Placental pericyte (primary cell): Measurements from ENCODE around the gene RRP15. TPM values are rescaled to one million over a fixed set of nuclear protein-coding genes. Genes with fewer than 3 reads are reported as not detected.

Experiments used
- small RNA-seq: library from RNA; depleted of rRNA; stranded (forward); fragments of <200 nt; gene quantifications from one replicate; pipeline ENCODE3, GENCODE V24; 2012; ENCODE audit warnings: low replicate concordance
- total RNA-seq: library from RNA; depleted of rRNA; stranded (reverse); fragments of >200 nt; gene quantifications from 2 replicates; pipeline ENCODE4 v1.2.3, GENCODE V29; 2012

RRP15 gene, protein sequence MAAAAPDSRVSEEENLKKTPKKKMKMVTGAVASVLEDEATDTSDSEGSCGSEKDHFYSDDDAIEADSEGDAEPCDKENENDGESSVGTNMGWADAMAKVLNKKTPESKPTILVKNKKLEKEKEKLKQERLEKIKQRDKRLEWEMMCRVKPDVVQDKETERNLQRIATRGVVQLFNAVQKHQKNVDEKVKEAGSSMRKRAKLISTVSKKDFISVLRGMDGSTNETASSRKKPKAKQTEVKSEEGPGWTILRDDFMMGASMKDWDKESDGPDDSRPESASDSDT
- total RNA-seq, result 5.0 and 10.3 TPM in 2 replicates

DNA sequence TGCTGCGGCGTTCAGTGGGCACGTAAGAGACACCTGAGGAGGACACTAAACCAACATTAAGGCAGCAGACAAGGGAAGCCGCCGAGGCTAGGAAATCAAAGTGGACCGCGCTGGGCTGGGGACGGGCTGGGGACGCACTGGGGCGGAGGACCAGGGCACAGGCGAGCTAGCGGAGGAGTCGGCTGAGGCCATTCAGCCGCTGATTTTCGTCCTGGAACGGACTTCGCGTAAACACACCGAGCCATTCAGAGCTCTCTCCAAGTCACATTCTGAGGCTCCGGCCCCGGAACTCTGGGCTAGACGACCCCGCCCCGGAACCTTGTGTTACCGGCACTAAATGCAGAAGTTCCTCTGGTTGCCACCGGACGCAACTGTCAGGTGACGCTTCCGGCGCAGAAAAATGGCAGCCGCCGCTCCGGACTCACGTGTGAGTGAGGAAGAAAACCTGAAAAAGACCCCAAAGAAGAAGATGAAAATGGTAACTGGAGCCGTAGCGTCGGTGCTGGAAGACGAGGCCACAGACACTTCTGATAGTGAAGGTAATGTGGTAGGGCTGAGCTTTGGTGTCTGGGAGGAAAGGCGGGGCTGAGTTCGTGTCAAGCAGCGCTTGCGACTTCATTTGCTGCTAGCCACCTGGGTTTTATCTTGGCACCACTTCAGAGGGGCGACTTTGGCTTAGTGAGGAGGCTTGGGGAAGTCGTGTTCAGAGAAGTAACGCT lies at the start of gene RRP15:
Gene RRP15, plus strand, starts transcription at position 377 of the 719 bp plus-strand sequence. Its CDS starts 24 bp downstream, at position 401.

DNA sequence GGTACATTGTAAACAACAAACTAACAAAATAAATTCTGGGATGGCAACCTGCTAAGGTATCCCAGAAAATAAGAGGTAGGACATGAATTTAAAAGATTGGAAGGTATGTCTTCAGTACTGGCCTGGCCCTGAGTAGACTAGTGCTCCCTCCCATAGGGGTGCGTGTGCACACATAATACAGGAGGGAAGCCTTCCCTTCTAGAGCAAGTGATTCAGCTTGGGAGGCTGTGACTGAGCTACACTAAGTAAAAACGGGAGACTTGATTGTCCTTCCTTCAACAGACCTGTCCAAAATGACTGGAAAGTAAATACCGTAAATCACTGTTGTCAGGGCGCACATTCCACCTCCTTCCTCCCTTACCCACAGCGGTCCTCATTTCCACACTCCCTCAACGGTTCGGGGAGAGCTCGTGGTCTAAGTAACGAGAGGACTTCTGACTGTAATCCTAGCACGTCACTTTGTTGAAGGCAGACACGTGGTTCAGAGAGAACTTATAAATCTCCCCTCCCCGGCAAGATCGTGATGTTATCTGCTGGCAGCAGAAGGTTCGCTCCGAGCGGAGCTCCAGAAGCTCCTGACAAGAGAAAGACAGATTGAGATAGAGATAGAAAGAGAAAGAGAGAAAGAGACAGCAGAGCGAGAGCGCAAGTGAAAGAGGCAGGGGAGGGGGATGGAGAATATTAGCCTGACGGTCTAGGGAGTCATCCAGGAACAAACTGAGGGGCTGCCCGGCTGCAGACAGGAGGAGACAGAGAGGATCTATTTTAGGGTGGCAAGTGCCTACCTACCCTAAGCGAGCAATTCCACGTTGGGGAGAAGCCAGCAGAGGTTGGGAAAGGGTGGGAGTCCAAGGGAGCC lies 60.0 kb downstream of the RRP15 start, which contains the start of gene TGFB2:
Gene TGFB2, plus strand, starts transcription at position 523 of the 859 bp plus-strand sequence. CDS start 1,366 bp downstream, outside the sequence.

Small RNAs within 50 kb of the gene (small RNA-seq; reads per million reads assigned to genes)
- gene AC096638.1, result not detected

Other genes starting within 250 kb of the RRP15 start
- gene TGFB2, start 60.0 kb downstream of the RRP15 start, total RNA-seq, result 15.2 and 18.6 TPM in 2 replicates